Prostate gland (tissue), 2 donors: ENCODE results near the gene LMAN2.

ENCODE experiments used
- CTCF ChIP-seq, 4 experiments: fragments of 200-600 bp in 2 of 4; fragments of 450-650 bp in 2 of 4; sonication (generic) in 2 of 4; IDR thresholded peaks; 1 replicate in 3 of 4; 2 replicates in 1 of 4; pipeline ENCODE4 v1.5.1; 2016 to 2019; ENCODE audit warnings: antibody characterized with exemption in 4 of 4, mild to moderate bottlenecking in 2 of 4, moderate library complexity in 2 of 4
- POLR2A ChIP-seq: fragments of 450-650 bp; IDR thresholded peaks from one replicate; pipeline ENCODE4 v1.6.1; 2016; ENCODE audit warnings: antibody characterized with exemption, mild to moderate bottlenecking
- POLR2AphosphoS5 ChIP-seq: sonication (generic); formaldehyde crosslinking; IDR thresholded peaks from one replicate; pipeline ENCODE4 v1.6.1; 2017; ENCODE audit warnings: antibody characterized with exemption

- no peak for TF ChIP-seq POLR2A
- TF ChIP-seq CTCF (IDR thresholded peaks at IDR 0.05) = no peak
- no peak for TF ChIP-seq POLR2AphosphoS5
Observed at GRCh38 chr5:177333420-177334154, 17.9 kb downstream of the LMAN2 start.
